Left lung (tissue), 10 donors: Measurements from ENCODE around the gene ZNF770. TPM values are rescaled to one million over a fixed set of nuclear protein-coding genes. Genes with fewer than 3 reads are reported as not detected.
A peak's percentile ranks its signal among the peaks of the same experiment; 100 is the strongest.
"Not testable (repeated sequence)": the region's sequence is repeated elsewhere in the genome, so short reads cannot be mapped to it uniquely, and the experiment has no call there.

Experiments
- ATAC-seq: fragments of 200-7000 bp; cut with Tn5 transposase; one replicate; pipeline ENCODE4 v1.9.1; 2020; ENCODE audit warnings: moderate library complexity
- DNase-seq, 4 donors: peaks; one replicate each; pipeline ENCODE4 v3.0.0-alpha.2; 2013 to 2020
- H3K27ac ChIP-seq, 2 donors: fragments of 200-600 bp; sonication (generic) in 1 of 2; one replicate each; pipeline versions ENCODE4 v1.5.0 to v1.8.0; 2020 to 2021
- H3K27me3 ChIP-seq, 2 donors: fragments of 200-600 bp; sonication (generic) in 1 of 2; one replicate each; pipeline versions ENCODE4 v1.5.0 to v1.8.0; 2020 to 2021
- H3K36me3 ChIP-seq, 2 donors: fragments of 200-600 bp; sonication (generic) in 1 of 2; one replicate each; pipeline versions ENCODE4 v1.5.0 to v1.8.0; 2020 to 2021
- H3K4me1 ChIP-seq, 2 donors: fragments of 200-600 bp; one replicate each; pipeline ENCODE4 v1.8.0; 2021
- H3K4me3 ChIP-seq, 2 donors: fragments of 200-600 bp; sonication (generic) in 1 of 2; one replicate each; pipeline versions ENCODE4 v1.5.0 to v1.8.0; 2020 to 2021; ENCODE audit warnings: mild to moderate bottlenecking in 1 of 2
- H3K9me3 ChIP-seq, 2 donors: fragments of 200-600 bp; sonication (generic) in 1 of 2; one replicate each; pipeline versions ENCODE4 v1.5.0 to v1.8.0; 2020 to 2021
- intact Hi-C, 2 donors: fragments of 100-400 bp; cut with DNase I; formaldehyde crosslinking; loops; one replicate each; pipeline versions ENCODE4 v1.11.2 to v1.14.2; 2022
- polyA plus RNA-seq, 6 donors: library from polyadenylated mRNA; unstranded; fragments of 120-200 nt; gene quantifications; one replicate each; pipeline ENCODE4 v1.2.1, GENCODE V29; 2013; ENCODE audit not compliant: insufficient read length in 6 of 6
- total RNA-seq, 2 donors: library from RNA; stranded (reverse); fragmentation: NEBNext Ultra II Directional; extraction: Animal tissue kit (Norgen Biotek cat#: 25700); gene quantifications; one replicate each; pipeline ENCODE4 v1.2.1, GENCODE V29; 2021
- TF ChIP-seq, protein P1 (sequence below), 2 donors: fragments of 200-600 bp; sonication (generic) in 1 of 2; IDR thresholded peaks; one replicate each; pipeline versions ENCODE4 v1.5.0 to v1.8.0; 2021; ENCODE audit warnings: antibody characterized with exemption in 2 of 2
- donor health status: DM: no; HTN: yes; CAD: no.
- donor health status: DM: no; HTN: no; CAD: no.

Gene ZNF770
- total and polyA plus RNA-seq, 8 donors, result 25.4 to 46.5 (median 39.1) TPM

DNA sequence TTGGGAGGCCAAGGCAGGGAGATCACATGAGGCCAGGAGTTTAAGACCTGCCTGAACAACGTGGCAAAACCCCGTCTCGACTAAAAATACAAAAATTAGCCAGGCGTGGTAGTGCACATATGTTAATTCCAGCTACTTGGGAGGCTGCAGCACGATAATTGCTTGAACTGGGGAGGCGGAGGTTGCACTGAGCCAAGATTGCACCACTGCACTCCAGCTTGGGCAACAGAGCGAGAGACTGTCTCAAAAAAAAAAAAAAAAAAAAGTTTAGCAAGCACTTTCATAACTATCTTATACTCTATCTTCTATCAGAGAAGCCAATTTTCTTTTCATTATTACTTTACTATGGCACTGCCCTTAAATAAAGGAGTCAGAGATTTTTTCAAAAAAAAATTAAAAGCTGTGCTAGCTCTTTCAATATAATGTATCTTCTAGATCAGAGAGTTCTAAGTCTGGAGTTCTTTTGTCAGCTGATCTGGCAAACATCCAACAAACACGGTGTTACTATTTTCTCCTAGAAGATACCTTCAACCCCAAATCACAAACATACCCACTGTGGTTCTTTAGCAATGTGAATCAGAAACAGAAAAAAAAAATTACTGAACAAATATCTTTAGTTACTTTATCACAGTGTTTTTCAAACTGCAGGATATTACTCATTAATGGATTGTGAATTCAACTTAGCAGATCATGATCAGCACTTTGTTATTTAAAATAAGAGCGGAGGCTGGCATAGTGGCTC, 3.0 kb downstream of the ZNF770 start:
- ATAC-seq, result no peak
- intact Hi-C loops, result no loop called here
- DNase-seq, result no peak
- Histone ChIP-seq H3K27ac (peak overlapping the region in 1 of 2 donors; percentile 47), H3K36me3 (peaks cover 0 to 24% of the 10 kb centered on the region in 2 donors), H3K9me3 (no peaks in the 10 kb centered on the region), H3K27me3 (no peaks in the 10 kb centered on the region), H3K4me3 (no peak overlapping the region), H3K4me1 (peaks cover 8 to 45% of the 10 kb centered on the region in 2 donors)
- TF ChIP-seq, protein P1, sequence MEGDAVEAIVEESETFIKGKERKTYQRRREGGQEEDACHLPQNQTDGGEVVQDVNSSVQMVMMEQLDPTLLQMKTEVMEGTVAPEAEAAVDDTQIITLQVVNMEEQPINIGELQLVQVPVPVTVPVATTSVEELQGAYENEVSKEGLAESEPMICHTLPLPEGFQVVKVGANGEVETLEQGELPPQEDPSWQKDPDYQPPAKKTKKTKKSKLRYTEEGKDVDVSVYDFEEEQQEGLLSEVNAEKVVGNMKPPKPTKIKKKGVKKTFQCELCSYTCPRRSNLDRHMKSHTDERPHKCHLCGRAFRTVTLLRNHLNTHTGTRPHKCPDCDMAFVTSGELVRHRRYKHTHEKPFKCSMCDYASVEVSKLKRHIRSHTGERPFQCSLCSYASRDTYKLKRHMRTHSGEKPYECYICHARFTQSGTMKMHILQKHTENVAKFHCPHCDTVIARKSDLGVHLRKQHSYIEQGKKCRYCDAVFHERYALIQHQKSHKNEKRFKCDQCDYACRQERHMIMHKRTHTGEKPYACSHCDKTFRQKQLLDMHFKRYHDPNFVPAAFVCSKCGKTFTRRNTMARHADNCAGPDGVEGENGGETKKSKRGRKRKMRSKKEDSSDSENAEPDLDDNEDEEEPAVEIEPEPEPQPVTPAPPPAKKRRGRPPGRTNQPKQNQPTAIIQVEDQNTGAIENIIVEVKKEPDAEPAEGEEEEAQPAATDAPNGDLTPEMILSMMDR (IDR thresholded peaks at IDR 0.05), result no peak

- no peaks in the 10 kb centered on the region for H3K4me1 ChIP-seq
- H3K4me3 ChIP-seq, result no peak overlapping the region
- peaks cover 0 to 16% of the 10 kb centered on the region in 2 donors for H3K36me3 ChIP-seq
- no peak overlapping the region for H3K27ac ChIP-seq
- H3K27me3 ChIP-seq, result no peaks in the 10 kb centered on the region
- TF ChIP-seq, protein P1 (IDR thresholded peaks at IDR 0.05), result no peak
- DNase-seq, result no peak
- no peak for ATAC-seq
- H3K9me3 ChIP-seq, result no peaks in the 10 kb centered on the region
- intact Hi-C loops, result no loop called here
These were observed 11.3 kb downstream of the ZNF770 start for GRCh38 chr15:34976743-34977142.

DNA sequence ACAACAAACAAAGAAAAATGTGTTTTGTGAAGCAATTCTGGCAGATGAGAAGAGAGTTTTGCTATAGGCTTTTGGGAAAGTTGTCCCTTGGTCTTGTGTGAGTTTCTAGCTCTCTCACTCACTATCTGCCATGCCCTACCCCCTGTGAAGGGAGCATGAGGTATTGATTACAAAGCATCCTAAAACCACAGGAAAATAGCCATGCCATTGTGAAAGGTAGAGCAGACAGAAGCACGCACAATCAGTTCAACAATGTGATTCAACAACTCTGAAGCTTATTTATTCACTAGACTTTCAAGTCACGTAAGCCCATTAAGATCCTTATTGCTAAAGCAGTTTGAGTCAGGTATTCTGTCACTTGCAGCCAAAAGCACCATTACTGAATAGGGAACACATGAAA, 12.0 kb downstream of the ZNF770 start:
- H3K36me3 ChIP-seq, result peaks cover 0 to 10% of the 10 kb centered on the region in 2 donors
- no peak overlapping the region for H3K4me3 ChIP-seq
- intact Hi-C loops, result no loop called here
- no peaks in the 10 kb centered on the region for H3K27me3 ChIP-seq
- no peak for ATAC-seq
- no peaks in the 10 kb centered on the region for H3K4me1 ChIP-seq
- H3K9me3 ChIP-seq, result no peaks in the 10 kb centered on the region
- TF ChIP-seq, protein P1 (IDR thresholded peaks at IDR 0.05), result no peak
- no peak overlapping the region for H3K27ac ChIP-seq
- DNase-seq, result no peak

- H3K4me3 ChIP-seq, result no peak overlapping the region
- ATAC-seq (no peak), DNase-seq (no peak)
- H3K4me1 ChIP-seq, result peaks cover 4 to 6% of the 10 kb centered on the region in 2 donors
- TF ChIP-seq, protein P1 (IDR thresholded peaks at IDR 0.05), result no peak
- H3K36me3 ChIP-seq, result peaks cover 0 to 10% of the 10 kb centered on the region in 2 donors
- no peak overlapping the region for H3K27ac ChIP-seq
- H3K27me3 ChIP-seq, result no peaks in the 10 kb centered on the region
- H3K9me3 ChIP-seq, result no peaks in the 10 kb centered on the region
- intact Hi-C loops, result no loop called here
These were observed 14.6 kb downstream of the ZNF770 start for GRCh38 chr15:34973512-34973911.

- H3K4me3 ChIP-seq, result peak overlapping the region; percentile 91 to 93
- peaks cover 6 to 35% of the 10 kb centered on the region in 2 donors for H3K4me1 ChIP-seq
- intact Hi-C loops, DNase-seq, ATAC-seq, H3K9me3 ChIP-seq, H3K36me3 ChIP-seq, H3K27me3 ChIP-seq: not testable (repeated sequence)
- H3K27ac ChIP-seq, result peak overlapping the region; percentile 76 to 88
These were observed 17.9 kb downstream of the ZNF770 start for GRCh38 chr15:34970098-34970643.
